ENCODE results near the gene PTOV1. TPM values are rescaled to one million over a fixed set of nuclear protein-coding genes. Genes with fewer than 3 reads are reported as not detected.

Gene PTOV1
- total and polyA plus RNA-seq, 10 of the 15 experiments (the other 5 are each of a cell fraction or from before 2014, with no cell fraction given) = 3.2 to 83.5 (median 22.3) TPM

GRCh38 chr19:49894879-49895565, 44.1 kb downstream of the PTOV1 start (continued):
- TF ChIP-seq IKZF1 (conservative IDR thresholded peaks at IDR 0.05) (peak; percentile 82; the same call in 1 of the 2 replicates), E2F4 (IDR thresholded peaks at IDR 0.05; ENCODE audit: low read depth, low read length) (no peak), RUNX3 (IDR thresholded peaks at IDR 0.05; ENCODE audit: low read length) (peak; percentile 92), SP1 (IDR thresholded peaks at IDR 0.05; ENCODE audit: low read depth, low read length) (no peak), RELA (IDR thresholded peaks at IDR 0.05; ENCODE audit: borderline replicate concordance, partially characterized antibody) (peak; percentile 94), POLR2AphosphoS5 (IDR thresholded peaks at IDR 0.05; ENCODE audit: low read length) (peak; percentile 76), YBX1 (IDR thresholded peaks at IDR 0.05) (no peak), PAX8 (IDR thresholded peaks at IDR 0.05) (no peak), JUNB (IDR thresholded peaks at IDR 0.05) (peak; percentile 45; the same call in 1 of the 2 replicates), USF2 (IDR thresholded peaks at IDR 0.05; ENCODE audit: borderline replicate concordance, low read depth, low read length) (no peak), LARP7 (IDR thresholded peaks at IDR 0.05) (0 out of 2 replicates have a peak, but pooled peaks have one; percentile 49), HDAC2 (IDR thresholded peaks at IDR 0.05) (no peak), E2F8 (IDR thresholded peaks at IDR 0.05; ENCODE audit: low read depth, partially characterized antibody) (no peak), EED (IDR thresholded peaks at IDR 0.05; ENCODE audit: low read depth) (peak; percentile 93), ELK1 (IDR thresholded peaks at IDR 0.05; ENCODE audit: low read depth, low read length) (no peak), ZBED1 (IDR thresholded peaks at IDR 0.05; ENCODE audit: borderline replicate concordance) (no peak), ZNF207 (IDR thresholded peaks at IDR 0.05; ENCODE audit: borderline replicate concordance) (no peak), SMAD1 (IDR thresholded peaks at IDR 0.05; ENCODE audit: low read depth, partially characterized antibody) (no peak), HDGF (IDR thresholded peaks at IDR 0.05) (no peak), RAD21 (IDR thresholded peaks at IDR 0.05; ENCODE audit: insufficient read depth, low read depth, low read length) (no peak), MTA3 (IDR thresholded peaks at IDR 0.05; ENCODE audit: borderline replicate concordance, low read length) (0 out of 2 replicates have a peak, but pooled peaks have one; percentile 44), PBX3 (IDR thresholded peaks at IDR 0.05; ENCODE audit: insufficient replicate concordance, low read depth, low read length) (no peak), KDM1A (IDR thresholded peaks at IDR 0.05; ENCODE audit: borderline replicate concordance) (no peak)

Measured in GM12878 (cell line).